Right renal pelvis (tissue), 4 donors: ENCODE measurements around the gene ZNF587. TPM values are rescaled to one million over a fixed set of nuclear protein-coding genes. Genes with fewer than 3 reads are reported as not detected.
"Not testable (repeated sequence)": the region's sequence is repeated elsewhere in the genome, so short reads cannot be mapped to it uniquely, and the experiment has no call there.

Source experiments
- DNase-seq, 4 donors: peaks; one replicate each; pipeline ENCODE4 v3.0.0-alpha.2; 2013; ENCODE audit warnings: low read depth in 4 of 4, low spot score in 3 of 4, missing footprints in 1 of 4
- polyA plus RNA-seq, 4 donors: library from polyadenylated mRNA; unstranded; fragments of 120-200 nt; gene quantifications; one replicate each; pipeline ENCODE4 v1.2.1, GENCODE V29; 2013; ENCODE audit not compliant: insufficient read length in 4 of 4

The ZNF587 gene
- 10 to 100 TPM; 19.8 to 30.7 (median 24.3) TPM for polyA plus RNA-seq

DNA sequence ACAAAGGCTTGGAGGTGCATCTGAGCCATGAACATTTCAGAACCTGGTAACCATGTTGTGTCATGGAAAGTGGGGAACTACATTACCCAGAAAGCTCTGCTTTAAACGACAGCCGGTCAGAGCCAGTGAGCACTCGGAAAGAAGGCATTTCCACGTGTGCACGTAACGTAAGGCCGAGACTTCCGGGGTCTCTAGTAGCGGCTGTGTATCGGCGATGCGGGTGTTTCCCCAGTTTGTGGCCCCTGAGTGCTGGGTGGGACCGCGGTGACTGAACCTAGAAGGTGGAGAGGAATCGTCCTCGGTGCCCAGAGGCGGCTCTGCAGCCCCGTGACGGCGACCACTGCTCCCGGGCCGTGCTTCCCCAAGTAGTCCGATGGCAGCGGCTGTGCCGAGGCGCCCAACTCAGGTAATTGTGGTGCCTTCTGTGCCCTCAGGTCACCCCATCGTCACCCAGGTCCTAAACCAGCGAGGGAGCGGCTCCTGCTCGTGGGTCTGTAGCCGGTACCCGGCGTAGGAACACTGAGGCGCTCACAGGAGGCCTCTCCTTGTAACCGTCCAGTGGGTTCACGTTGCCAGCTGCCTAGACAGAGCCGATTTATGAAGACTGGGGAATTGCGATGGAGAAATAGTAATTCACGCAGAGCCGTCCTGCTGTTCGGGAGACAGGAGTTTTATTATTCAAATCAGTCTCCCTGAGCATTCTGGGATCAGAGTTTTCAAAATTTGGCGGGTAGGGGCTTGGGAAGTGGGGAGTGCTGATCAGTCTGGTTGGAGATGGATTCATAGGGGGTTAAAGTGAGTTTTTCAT lies at the start of gene ZNF587:
ZNF587 (plus strand) TSS at position 194 of the 808 bp plus-strand sequence; CDS start at position 374, 180 bp downstream.
- peak in 3 of 4 donors; percentile 58 to 66 (median 61) for DNase-seq

DNA sequence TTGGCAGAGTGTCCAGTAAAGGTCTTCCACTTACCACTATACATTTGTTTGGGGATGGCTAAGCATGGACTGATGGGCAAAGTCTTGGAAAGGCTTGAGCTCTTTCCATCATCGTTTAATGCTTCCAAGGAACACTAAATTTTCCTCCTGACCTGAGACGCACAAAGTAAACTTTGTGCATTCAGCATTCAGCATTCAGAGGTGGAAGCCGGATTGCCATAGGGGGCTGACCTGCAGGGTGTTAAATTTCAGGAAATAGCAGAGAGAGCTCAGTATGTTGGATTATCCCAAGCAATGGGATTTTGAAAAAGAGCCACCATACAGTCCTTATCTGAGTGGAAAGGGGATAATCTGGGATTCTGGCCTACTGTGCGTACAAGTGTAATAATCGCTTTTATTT lies 49.0 kb upstream of the ZNF587 start:
- no peak for DNase-seq

DNA sequence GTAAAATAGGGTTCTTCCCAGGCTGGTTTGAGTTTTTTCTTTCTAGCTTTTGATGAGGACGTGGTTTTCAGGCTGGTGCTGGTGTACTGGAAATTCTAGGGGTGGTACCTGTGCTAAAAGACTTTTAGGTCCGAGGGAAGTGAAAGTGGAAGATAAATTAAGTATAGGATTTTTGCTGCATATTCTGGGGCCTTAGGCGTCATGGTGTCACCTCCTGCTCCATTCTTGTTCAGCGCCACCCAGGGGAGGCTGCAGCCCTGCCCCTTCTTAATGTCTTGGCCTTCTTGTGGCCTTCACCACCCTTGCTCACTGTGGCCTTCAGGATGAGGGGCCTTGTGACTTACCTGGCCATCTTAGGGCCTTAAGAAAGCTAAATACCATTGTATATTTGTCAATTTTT lies 47.4 kb upstream of the ZNF587 start:
- DNase-seq = no peak

DNA sequence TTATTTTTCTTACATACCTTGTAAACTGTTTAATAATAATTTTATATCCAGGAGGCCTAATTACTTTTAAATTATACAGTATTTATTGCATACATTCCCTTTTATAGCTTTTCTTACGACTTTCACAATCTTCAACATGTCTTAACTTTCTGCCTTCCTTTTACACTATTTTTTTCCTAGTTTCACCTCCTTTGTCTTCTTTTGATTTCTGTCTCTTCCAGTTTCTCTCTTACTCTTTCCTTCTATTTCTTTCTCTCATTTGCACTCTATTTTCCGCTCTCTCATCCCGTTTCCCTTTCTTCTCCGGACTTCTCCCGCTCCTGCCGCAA lies 46.4 kb upstream of the ZNF587 start:
- no peak for DNase-seq

DNA sequence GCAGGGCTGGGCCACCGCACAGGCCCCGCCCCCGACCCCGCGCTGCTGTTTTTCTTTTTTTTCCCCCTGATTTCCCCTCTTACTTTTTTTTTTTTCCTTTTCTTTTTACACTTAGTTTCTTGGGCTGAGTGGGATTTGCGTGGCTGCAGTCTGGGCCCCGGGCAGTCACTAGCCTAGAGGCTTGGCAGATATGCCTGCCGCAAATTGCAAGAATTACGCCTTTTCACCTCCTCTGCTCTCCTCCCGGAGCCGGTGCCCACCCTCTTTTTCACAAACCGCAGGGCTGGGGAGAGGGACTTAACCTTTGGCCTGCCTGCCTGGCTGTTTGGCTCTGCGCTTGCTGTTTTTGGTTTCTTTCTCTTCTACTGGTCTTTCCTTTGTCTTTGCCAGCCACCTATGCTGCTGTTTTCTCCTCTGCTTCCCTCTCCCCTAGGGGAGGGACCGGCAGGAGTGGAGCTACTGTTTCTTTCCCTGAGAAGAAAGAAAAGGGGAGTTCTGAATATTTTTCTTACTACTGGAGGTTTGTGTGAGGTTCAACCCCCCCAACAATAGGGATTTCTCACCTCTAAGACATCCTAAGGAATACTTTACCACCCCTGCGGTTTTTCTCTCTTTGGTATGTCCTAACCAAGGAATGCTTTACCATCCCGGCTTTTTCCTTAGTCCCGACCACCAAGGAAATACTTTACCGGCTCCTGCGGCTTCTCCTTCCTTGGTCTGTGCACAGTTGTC lies 45.9 kb upstream of the ZNF587 start:
- peak; percentile 28 to 52 (median 37) for DNase-seq

DNA sequence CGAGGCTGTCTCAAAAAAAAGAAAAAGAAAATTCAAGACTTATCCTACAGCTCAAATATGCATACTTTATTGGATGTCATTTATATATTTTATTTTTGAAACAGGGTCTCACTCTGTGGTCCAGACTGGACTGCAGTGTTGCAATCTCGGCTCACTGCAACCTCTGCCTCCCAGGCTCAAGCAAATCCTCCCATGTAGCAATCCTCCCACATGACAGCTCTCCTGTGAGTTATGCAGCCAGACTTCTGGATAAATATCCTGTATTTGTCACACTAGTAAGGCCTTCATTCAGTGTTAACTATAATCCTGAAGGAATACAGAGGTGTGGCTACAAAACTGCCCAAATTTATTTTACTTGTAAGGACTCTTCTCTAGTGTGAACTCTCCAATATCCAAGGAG lies 42.1 kb upstream of the ZNF587 start:
- DNase-seq = no peak

DNA sequence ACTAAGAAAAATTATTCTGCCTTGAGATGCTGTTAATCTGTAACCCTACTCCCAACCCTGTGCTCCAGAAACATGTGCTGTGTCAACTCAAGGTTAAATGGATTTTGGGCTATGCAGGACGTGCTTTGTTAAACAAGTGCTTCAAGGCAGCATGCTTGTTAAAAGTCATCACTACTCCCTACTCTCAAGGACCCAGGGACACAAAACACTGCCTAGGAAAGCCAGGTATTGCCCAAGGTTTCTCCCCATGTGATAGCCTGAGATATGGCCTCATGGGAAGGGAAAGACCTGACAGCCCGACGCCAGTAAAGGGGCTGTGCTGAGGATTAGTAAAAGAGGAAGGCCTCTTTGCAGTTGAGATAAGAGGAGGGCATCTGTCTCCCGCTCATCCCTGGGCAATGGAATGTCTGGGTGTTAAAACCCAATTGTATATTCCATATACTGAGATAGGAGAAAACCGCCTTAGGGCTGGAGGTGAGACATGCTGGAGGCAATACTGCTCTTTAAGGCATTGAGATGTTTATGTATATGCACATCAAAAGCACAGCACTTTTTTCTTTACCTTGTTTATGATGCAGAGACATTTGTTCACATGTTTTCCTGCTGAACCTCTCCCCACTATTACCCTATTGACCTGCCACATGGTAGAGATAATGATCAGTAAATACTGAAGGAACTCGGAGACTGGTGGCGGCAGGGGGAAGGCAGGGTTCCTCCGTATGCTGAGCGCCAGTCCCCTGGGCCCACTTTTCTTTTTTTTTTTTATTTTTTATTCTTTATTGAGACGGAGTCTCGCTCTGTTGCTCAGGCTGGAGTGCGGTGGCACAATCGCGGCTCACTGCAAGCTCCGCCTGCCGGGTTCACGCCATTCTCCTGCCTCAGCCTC lies 39.0 kb upstream of the ZNF587 start:
- DNase-seq = not testable (repeated sequence)

DNA sequence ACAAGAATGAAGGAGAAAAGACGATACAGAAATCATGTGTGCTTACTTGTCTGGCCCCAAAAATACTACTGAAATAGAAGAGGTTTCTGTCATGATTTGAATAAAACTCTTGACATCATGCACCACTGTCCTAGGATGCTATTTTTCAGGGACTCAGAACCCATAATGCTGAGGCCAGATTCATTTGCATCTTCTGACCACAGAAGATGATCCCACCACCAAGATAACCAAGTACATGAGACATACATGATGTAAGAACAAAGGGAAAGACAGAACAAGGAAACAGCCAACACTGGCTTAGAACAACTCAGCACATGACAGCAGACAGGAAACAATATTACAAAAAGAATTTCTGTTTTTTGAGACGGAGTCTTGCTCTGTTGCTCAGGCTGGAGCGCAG lies 37.4 kb upstream of the ZNF587 start:
- DNase-seq = no peak

DNA sequence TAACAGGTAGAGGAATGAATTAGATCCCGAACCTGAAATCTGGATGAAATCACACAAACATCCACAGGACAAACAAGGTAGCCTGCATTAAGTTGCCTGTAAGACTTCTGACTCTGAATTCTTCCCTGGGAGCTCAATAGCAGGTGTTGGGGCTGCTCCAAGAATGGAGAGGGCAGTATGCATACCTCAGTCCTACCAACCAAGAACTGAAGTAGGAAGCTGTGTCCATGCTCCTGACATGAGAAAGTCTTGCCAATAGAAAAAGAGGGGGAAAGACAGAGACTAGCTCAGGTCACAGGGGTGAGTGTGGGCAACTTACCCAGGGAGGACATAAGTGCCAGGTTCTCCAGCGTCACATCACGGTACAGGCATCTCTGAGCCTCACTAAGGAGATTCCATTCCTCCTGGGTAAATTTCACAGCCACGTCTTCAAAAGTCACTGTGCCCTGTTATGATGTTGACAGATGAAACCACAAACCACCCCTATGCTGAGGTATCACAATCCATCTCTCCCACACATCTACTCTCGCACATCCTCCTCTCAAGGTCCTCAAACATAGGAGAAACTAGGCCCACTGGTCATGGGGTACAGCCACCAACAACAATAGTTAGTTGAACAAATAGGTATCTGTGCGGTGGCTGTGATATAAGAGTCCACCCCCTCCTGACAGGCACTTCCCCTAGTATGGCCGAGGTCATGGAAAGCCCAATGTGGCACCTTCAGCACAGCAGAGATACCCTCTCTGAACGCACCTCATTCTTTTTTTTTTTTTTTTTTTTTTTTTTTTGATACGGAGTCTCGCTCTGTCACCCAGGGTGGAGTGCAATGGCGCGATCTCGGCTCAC lies 36.5 kb upstream of the ZNF587 start:
- DNase-seq = not testable (repeated sequence)

DNA sequence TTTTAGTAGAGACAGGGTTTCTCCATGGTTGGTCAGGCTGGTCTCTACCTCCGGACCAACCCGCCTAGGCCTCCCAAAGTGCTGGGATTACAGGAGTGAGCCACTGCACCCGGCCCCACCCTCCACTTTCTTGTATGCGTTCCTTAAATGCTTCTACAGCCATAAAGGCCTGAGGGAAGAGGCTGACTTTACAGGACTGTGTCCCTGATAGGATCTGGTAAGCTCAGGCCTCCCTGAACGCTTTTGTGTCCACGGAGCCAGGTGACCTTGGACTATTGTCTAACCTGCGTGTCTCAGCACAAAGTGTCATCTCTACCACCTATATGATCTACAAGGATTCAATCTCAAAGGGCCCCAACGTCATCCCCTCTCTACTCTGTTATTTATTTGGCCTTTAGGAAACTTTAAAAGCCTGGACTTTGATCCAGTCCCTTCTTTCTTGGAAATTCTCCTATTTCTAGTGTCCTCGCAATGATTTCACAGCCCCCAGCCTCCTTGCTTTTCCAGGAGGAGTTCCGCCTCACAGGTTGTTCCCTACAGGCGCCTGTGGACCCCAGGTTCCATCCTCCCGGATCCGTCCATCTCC lies 35.6 kb upstream of the ZNF587 start:
- no peak for DNase-seq

DNA sequence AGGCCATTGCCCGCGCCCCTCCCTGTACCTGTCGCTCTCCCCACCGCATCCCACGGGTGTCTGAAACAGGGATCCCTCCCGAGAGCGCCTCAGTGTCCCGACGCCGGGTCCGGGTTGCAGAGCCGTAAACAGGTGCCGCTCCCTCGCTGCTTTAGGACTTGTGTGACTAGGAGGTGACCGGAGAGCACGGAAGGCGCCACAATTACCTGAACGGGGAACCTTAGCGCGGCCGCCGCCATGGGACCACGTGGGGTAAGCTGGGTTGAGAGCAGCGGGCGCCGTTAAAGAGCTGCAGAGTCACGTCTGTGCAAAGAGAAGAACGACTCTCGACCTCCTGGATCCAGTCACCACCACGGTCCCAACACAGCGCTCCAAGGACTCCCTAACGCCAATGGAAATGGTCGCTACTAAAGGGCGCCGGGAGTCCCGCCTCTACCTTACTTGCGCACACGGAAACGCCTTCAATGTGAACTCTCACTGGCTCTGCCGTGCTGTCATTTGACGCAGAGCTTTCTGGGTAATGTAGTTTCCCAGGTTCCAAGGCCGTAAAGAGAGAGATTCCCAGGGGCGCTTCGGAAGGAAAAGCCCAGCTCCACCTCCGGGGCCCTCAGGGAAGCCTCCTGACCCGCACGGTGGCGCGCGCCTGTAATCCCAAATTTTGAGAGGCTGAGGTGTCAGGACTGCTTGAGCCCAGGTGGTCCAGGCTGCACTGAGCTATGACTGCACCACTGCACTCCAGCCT lies 35.0 kb upstream of the ZNF587 start, which contains the start of gene ZNF552:
ZNF552 (minus strand) TSS at position 409 of the 742 bp plus-strand sequence; CDS start at position 239, 170 bp downstream.
- DNase-seq = peak; percentile 77 to 91 (median 85)

DNA sequence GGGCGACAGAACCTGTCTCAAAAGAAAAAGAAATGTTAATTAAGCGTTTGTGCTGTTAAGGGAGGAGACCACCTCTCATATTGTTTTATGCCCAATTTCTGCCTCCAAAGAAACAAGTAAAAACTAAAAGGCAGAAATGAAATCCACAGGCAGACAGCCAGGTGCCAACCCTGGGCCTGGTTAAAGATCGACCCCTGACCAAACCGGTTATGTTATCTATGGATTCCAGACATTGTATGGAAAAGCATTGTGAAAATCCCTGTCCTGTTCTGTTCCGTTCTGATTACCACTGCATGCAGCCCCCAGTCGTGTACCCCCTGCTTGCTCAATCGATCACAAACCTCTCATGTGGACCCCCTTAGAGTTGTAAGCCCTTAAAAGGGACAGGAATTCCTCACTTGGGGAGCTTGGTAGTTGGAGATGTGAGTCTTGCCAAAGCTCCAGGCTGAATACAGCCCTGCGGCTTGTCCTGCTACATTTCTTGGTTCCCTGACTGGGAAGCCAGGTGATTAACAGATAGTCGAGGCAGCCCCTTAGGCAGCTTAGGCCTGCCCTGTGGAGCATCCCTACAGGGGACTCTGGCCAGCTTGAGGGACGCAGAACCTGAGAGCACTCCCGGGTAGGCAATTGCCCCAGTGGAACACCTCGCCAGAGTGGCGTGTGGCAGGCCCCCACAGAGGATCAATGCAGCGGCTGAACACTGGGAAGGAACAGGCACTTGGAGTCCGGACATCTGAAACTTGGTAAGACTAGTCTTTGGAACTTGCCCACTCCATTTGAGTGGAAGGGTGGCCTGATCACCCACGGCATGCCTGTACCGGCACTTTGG lies 34.2 kb upstream of the ZNF587 start:
- DNase-seq = no peak

DNA sequence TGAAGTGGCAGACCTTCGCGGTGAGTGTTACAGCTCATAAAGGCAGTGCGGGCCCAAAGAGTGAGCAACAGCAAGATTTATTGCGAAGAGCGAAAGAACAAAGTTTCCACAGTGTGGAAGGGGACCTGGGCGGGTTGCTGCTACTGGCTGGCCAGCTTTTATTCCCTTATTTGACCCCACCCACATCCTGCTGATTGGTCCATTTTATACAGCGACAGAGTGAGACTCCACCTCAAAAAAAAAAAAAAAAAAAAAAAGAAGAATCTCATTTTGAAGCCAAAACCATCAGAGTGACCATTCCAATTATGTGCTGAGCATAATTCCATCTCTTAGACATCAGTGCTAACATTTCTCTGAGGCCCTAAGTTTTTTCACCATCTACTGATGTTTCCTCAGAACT lies 33.0 kb upstream of the ZNF587 start:
- no peak for DNase-seq

DNA sequence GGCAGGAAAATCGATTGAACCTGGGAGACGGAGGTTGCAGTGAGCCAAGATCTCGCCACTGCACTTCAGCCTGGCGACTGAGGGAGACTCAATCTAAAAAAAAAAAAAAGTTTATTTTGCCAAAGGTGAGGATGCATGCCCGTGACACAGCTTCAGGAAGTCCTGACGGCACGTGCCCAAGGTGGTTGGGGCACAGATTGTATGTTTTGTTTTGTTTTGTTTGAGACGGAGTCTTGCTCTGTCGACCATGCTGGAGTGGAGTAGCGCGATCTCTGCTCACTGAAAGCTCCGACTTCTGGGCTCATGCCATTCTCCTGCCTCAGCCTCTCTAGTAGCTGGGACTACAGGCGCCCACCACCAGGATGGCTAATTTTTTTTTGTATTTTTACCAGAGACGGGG lies 31.7 kb upstream of the ZNF587 start:
- no peak for DNase-seq

DNA sequence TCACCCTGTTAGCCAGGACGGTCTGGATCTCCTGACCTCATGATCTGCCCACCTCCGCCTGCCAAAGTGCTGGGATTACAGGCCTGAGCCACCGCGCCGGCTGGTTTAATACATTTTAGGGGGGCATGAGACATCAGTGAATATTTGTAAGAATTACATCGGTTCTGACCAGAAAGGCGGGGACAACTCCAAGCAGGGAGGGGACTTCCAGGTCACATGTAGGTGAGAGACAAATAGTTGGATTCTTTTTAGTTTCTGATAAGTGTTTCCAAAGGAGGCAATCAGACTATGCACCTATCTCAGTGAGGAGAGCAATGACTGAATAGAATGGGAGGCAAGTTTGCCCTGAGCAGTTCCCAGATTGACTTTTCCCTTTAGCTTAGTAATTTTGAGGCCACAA lies 31.3 kb upstream of the ZNF587 start:
- no peak for DNase-seq

DNA sequence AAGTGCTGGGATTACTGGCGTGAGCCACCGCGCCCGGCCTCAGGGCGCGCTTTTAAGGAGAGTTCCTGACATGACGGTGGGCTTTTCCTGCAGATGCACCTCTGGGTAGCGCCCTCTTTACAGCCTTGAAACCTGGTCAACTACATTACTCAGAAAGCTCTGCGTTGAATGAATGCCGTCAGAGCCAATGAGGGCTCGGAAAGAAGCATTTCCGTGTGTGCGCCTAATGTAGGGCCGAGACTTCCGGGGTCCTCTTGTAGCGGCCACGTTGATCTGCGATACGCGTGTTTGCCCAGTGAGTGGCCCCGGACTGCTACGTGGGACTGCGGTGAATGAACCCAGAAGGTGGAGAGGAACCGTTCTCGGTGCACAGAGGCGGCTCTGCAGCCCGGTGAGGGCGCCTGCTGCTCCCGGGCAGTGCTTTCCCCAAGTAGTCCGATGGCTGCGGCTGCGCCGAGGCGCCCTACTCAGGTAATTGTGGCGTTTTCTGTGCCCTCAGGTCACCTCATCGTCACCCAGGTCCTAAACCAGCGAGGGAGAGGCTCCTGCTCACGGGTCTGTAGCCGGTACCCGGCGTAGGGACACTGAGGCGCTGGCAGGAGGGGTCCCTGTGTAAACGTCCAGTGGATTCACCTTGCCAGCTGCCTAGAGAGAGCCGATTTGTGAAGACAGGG lies 30.0 kb upstream of the ZNF587 start:
- DNase-seq = peak; percentile 74 to 87 (median 82)

DNA sequence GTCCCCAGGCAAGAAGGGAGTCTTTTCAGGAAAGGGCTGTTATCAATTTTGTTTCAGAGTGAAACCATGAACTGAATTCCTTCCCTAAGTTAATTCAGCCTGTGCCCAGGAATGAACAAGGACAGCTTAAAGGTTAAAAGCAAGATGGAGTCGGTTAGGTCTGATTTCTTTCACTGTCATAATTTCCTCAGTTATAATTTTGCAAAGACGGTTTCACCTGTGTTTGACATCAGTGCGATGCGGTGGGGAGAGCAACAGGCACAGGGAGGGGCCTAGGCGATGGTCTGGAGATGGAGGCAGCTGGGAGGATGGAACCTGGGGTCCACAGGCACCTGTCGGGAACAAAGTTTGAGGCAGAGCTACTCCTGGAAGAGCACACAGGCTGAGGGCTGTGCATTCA lies 29.1 kb upstream of the ZNF587 start:
- DNase-seq = no peak
